GM12874 (cell line): ENCODE measurements around the gene SPR.

ENCODE experiments used
- TF ChIP-seq, protein P1 (sequence below): IDR thresholded peaks from 2 replicates; pipeline ENCODE4 v1.5.1; 2011; ENCODE audit warnings: low read depth, mild to moderate bottlenecking, control low read depth, low read length, moderate library complexity; ENCODE audit not compliant: insufficient read depth

Gene SPR

DNA sequence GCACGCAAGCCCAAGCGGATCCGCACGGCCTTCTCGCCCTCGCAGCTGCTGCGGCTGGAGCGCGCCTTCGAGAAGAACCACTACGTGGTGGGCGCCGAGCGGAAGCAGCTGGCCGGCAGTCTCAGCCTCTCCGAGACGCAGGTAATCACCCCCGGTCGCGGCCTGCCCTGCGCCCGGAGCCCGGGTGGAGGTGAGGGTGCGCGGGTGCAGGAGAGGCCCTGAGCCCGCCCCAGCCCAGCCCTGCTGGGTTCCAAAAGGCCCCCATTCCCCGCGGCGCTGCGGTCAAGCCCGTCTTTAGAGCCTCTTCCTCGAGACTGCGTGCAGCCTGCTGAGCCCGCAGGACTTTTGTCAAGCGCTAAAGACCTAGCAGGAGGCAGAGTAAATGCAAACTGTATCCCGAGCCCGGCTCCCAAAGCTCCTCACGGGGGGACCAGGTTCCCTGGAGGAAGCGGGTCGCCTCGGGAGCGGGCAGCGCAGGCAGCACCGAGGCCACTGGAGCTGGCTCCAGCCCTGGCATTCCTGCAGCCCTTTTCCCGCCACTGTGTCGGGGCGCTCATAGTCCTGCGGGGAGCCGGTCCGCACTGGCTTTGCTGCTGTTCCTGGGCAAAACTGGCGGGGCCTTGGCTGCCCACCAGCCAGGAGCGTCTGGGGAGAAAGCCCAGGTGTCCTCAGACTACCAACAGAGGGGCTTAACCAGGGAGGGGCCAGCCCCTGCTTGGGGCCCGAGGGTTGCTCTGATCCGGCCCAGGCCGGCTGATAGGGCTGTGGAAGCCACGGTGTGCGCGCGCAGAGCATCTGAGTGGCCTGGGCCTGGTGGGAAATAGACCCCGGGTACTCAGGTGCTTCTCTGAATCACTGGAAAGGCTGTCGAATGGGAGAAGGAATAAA lies 37.4 kb downstream of the SPR start:
- TF ChIP-seq, protein P1, sequence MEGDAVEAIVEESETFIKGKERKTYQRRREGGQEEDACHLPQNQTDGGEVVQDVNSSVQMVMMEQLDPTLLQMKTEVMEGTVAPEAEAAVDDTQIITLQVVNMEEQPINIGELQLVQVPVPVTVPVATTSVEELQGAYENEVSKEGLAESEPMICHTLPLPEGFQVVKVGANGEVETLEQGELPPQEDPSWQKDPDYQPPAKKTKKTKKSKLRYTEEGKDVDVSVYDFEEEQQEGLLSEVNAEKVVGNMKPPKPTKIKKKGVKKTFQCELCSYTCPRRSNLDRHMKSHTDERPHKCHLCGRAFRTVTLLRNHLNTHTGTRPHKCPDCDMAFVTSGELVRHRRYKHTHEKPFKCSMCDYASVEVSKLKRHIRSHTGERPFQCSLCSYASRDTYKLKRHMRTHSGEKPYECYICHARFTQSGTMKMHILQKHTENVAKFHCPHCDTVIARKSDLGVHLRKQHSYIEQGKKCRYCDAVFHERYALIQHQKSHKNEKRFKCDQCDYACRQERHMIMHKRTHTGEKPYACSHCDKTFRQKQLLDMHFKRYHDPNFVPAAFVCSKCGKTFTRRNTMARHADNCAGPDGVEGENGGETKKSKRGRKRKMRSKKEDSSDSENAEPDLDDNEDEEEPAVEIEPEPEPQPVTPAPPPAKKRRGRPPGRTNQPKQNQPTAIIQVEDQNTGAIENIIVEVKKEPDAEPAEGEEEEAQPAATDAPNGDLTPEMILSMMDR = no peak

- TF ChIP-seq, protein P1 = no peak
Observed at GRCh38 chr2:72925328-72925943, 38.2 kb downstream of the SPR start.

DNA sequence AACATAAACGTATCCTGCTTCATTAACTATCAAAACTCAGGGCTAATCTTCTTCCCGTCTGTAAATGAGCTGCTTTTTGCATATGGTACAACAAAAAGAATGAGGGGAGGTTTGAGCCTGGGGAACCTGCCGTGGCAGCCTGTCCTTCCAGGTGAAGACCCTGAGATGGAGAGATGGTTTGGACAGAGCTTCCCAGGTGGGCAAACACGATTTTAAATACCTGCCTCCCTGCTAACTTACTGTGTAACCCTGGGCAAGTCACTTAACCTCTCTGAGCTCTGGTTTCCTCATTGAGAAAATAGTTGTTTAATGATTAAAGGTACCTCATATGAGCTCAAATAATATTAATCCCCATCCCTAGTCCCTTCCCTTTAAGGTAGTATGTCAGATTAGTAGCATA lies 39.2 kb downstream of the SPR start:
- TF ChIP-seq, protein P1 = no peak

DNA sequence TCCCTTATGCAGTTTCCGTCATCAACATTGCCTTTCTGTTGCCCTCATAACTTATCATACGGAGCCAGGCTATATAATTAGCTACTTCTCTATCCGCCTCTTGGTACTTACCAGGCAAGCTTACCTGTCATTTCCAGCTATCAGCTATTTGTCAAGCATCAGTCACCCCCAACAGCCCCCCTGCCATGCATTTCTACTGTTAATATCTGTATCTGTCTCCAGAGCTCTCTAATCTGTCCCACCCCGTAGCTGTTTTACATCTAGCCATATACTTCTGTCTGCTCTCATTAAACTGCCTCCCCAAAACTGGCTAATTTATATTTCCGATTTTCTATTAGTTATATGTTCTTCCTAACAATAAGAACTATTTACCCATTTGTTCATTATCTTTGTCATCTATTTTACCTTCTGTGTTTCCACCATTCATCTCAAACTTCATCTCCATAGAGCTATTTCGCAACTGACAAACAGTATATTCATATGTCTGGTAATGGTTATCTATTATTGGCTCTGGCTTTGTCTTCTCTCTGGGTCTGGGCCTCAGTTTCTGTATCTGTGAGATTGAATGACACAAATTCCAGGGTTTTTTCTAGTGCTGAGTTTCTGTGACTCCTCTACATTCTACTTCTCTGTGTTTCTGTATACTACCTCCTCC lies 39.7 kb downstream of the SPR start:
- TF ChIP-seq, protein P1 = no peak

DNA sequence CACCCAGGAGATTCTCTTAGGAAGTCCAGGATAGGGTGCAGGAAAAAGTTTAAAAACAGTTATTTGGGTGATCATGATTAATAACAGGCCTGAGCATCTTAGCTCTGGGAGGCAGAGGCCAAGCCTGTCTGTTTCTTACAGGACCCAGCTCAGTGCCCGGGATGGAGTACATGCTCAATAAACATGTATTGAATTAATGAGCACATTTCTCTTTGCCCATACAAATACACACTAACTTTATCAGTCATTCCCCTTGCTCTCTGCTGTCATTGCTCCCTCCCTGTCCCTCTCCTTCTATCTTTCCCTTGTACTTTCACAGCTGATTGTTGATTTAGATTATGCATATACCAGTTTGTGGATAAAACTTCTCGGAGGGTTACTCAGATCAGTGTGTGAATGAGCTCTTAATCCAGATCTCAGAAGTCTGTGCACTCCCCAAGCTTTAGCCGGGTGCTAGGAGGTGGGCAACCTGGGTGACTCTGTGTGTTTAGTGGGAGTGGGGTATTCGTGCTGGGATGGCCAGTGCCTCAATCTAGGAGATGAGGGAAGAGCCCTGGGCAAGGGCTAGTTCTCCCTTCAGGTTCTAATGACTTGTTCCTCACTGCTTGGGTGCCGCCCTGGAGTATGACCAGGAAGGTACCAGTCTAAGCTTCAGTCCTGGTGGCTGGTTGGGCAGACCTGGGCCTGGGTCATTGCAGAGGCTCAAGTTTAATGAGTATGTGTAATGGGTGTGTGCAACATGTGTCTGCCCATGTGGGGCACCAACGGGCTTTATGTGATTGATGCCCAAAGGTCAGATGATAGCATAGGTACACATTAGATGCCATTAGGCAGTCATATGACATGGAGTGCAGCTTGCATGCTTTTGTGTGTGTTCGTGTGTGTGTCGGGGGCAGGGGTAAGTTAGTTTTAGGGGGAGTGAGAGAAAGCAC lies 40.7 kb downstream of the SPR start:
- TF ChIP-seq, protein P1 = no peak

DNA sequence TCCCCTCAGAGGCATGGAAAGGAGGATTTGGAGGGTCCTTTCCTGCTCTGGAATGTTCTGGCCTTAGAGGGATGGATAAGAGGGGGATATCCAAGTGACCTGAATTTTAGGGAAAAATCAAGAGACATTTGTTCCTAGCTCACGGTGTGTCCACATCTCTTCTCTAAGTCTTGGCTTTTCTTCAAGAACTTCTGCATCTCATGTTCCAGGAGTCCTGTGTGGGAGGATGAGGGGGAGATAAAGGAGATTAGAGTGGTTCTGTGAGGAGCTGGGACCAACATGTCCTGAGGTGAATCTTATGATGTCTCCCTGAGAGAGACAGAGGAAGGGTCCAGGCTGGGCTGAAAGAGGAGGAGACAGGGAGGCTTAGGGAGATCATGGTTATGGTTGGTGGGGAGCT lies 41.8 kb downstream of the SPR start:
- TF ChIP-seq, protein P1 = no peak
